IPS-18c (cell line): ENCODE measurements around the gene NOL8.

ENCODE experiments used
- H3K4me3 ChIP-seq: 2 replicates; pipeline ENCODE4 v1.7.0; 2013; ENCODE audit warnings: low read depth, mild to moderate bottlenecking, low read length, moderate library complexity; ENCODE audit not compliant: insufficient read depth
- H3K9me3 ChIP-seq: one replicate; pipeline ENCODE4 v1.6.1; 2013; ENCODE audit warnings: mild to moderate bottlenecking, low read length, moderate library complexity; ENCODE audit not compliant: control insufficient read depth, insufficient read depth

Gene NOL8

GRCh38 chr9:92325269-92325990 lies at the start of gene NOL8, which contains the start of gene CENPP:
Gene NOL8, minus strand, starts transcription at chr9:92325350. Its CDS starts 1,189 bp downstream, at chr9:92324161.
Gene CENPP, plus strand, starts transcription at chr9:92325953.
- peak within 1 kb of the TSS; percentile 85 for H3K4me3 ChIP-seq
- no peaks in the 10 kb centered on the region for H3K9me3 ChIP-seq

DNA sequence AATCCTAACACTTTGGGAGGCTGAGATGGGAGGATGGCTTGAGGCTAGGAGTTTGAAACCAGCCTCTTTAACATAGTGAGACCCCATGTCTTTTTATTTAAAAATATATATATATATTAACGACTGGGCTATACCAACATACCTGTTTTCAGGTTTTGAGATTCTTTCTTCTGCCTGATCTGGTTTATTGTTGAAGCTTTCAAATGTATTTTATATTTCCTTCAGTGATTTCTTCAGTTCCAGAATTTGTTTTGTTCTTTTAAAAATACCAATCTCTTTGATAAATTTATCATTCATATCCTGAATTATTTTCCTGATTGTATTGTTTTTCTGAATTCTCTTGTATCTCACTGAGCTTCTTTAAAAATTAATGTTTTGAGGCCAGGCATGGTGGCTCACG lies 48.0 kb upstream of the NOL8 start:
- Histone ChIP-seq H3K4me3 (no peak overlapping the region), H3K9me3 (no peaks in the 10 kb centered on the region)

- Histone ChIP-seq H3K9me3 (no peaks in the 10 kb centered on the region), H3K4me3 (no peak overlapping the region)
Observed at GRCh38 chr9:92369075-92369474, 43.9 kb upstream of the NOL8 start.

GRCh38 chr9:92360083-92360482 lies 34.9 kb upstream of the NOL8 start:
- Histone ChIP-seq H3K9me3 (no peaks in the 10 kb centered on the region), H3K4me3 (no peak overlapping the region)

DNA sequence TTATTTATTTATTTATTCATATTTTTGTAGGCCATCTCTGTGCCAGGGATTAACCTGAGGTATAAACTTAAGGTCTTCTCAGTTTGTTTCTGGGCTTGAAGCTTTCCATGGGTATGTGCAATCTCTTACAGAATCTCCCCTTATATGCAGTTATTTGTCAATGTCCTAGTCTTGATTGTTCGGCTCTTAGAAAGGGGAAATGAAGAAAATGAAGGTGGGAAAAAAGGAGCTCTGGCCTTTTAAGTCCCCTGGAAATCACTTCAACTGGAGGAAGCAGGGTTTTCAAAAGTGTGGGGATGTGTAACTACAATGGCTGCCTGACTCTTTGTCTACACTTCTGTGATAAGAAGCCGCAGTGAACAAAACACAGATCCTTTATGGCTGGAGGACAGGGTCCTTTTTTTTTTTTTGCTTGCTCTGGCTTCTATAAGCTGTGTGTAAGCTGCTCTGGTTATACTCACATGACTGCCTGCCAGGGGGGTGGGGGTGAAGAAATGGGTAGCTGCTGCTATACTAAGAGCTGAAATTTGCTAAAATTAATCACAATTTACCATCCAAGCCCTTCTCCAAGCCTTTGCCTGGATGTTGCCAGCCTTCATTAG lies 34.3 kb upstream of the NOL8 start:
- no peaks in the 10 kb centered on the region for H3K9me3 ChIP-seq
- no peak overlapping the region for H3K4me3 ChIP-seq

- no peaks in the 10 kb centered on the region for H3K9me3 ChIP-seq
- no peak overlapping the region for H3K4me3 ChIP-seq
Observed at GRCh38 chr9:92353051-92353450, 27.9 kb upstream of the NOL8 start.

DNA sequence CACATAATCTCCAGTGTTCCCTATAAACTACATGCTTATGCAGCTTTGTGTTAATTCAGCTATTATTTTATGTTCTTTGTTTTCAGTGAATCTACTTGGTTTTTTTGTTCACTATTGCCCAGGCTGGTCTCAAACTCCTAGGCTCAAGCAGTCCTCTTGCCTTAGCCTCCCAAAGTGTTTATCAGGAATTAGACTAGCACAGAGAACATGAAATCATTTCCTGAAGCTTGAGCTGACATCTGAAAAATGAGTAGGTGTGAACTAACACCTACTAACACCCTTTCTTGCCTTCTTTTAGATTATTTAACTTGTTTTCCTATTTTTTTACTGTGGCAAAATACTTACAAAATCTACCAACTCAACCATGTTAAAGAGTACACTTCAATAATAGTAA lies 25.6 kb upstream of the NOL8 start:
- H3K9me3 ChIP-seq: no peaks in the 10 kb centered on the region

DNA sequence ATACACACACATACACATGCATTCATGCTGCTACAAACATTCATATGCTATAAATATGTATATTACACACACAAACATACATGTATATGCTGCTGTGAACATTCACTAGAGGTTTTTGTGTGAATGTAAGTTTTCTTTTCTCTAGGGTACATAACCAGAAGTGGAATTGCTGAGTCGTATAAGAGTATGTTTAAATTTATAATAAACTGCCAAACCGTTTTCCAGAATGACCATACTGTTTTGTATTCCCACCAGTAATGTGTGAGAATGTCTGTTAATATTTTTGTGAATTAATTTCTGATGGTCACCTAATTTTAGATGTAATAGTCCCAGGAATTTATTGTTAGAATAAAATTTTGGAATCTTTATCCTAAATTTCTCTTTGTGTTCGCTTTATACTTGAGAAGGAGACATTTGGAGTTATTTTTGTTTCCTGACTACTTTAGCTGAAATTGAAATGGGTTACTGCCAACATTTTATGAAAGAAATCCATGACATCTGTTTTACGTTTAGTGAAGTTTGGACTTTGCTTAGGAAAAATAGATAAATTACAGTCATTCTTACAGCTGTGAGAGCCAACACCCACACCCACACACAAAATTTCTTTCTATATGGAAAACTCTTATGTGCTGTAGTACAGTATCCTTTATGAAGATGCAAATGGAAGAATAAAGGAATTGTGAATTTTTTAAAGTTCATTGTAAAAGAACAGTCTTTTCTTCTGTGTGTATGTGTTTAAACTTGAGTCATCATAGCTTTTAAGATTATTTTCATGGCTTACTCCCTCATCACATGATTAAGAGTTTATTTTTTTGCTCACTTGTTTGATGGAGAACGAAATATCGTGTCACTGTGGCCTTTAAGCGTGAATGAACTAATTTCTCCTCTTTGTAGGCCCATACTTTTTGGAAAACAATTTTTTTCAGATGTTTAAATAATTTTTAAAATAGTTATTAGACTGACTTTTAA lies 24.9 kb upstream of the NOL8 start:
- Histone ChIP-seq H3K9me3 (no peaks in the 10 kb centered on the region), H3K4me3 (no peak overlapping the region)

More for the DNA sequence above, 25.6 kb upstream of the NOL8 start:
- no peak overlapping the region for H3K4me3 ChIP-seq

- no peaks in the 10 kb centered on the region for H3K9me3 ChIP-seq
- no peak overlapping the region for H3K4me3 ChIP-seq
Observed at GRCh38 chr9:92345582-92345981, 20.4 kb upstream of the NOL8 start.

- Histone ChIP-seq H3K4me3 (no peak overlapping the region), H3K9me3 (no peaks in the 10 kb centered on the region)
Observed at GRCh38 chr9:92342825-92343488, 17.8 kb upstream of the NOL8 start.

DNA sequence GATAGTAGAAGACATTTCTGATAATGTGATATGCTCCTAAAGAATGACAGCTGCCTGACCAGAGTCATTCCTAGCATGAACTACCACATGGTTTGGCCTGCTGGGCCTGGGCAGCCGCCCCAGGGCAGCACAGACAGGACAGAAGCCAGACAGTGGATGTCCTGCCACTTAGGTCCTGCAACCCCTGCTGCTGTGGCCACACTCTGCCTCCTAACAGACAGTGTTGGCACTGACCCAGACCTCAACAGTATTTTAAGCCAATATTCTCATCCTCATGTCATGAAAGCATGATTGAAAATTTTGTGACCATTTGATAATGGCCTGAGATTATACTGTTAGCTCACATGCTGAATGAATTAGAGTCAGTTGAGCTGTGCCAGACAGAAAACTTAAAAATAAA lies 16.4 kb upstream of the NOL8 start:
- H3K4me3 ChIP-seq: no peak overlapping the region
- no peaks in the 10 kb centered on the region for H3K9me3 ChIP-seq

GRCh38 chr9:92333282-92333634 lies 8.1 kb upstream of the NOL8 start:
- H3K9me3 ChIP-seq: no peaks in the 10 kb centered on the region
- no peak overlapping the region for H3K4me3 ChIP-seq

GRCh38 chr9:92332577-92333281 lies 7.6 kb upstream of the NOL8 start:
- H3K4me3 ChIP-seq: no peak overlapping the region
- H3K9me3 ChIP-seq: no peaks in the 10 kb centered on the region

- Histone ChIP-seq H3K4me3 (no peak overlapping the region), H3K9me3 (no peaks in the 10 kb centered on the region)
Observed at GRCh38 chr9:92328225-92328624, 3.1 kb upstream of the NOL8 start.

DNA sequence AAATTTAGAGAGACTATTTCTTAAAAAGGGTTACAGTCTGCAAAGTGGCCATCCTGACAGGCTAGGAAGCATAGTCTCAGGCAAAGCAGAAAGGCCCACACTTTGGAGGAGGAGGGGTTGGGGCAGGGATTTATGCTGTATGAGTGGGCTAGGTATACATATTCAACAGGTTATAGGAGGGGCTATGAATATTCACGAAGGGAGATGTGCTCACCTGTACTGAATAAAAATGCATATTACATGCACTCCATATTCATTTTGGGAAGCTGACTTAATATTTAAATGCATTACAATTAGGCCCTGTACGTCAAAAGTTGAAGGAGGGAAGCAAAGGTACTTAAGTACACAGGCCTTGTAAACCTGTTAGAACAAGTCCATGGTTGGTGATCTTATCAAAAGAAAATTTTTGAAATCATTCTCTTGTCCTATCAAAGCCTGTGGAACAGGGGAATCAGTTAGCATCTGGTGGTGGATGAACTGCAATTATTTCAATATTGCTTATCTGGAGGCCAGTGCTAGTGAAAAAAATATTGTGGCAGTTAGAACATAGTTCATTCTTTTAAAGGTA lies 2.2 kb upstream of the NOL8 start:
- Histone ChIP-seq H3K9me3 (no peaks in the 10 kb centered on the region), H3K4me3 (no peak overlapping the region; the same call in 1 of the 2 replicates)

DNA sequence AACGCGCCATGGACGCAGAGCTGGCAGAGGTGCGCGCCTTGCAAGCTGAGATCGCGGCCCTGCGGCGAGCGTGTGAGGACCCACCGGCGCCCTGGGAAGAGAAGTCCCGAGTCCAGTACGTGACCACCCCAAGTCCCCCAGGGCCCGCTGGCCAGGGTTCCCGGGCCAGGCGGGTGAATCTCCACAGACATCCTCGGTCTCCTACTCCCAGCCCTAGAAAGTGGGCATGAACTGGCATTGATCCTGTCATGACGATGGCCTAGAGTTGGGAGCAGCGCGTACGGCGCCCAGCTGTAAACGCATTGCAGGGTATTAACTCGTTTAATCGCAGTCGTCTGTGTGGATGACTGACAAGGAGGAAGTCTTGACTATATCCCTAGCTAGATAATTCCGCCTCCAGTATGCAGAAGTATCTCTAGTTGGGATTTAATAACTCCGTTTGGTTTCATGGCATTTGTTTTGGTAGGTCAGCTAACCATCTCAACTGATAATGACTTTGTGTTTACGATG lies 896 bp upstream of the NOL8 start:
- Histone ChIP-seq H3K4me3 (peak overlapping the region; percentile 85), H3K9me3 (no peaks in the 10 kb centered on the region)
